Muscle of leg (tissue), 11 donors: ENCODE results near the gene ZSCAN12. TPM values are rescaled to one million over a fixed set of nuclear protein-coding genes. Genes with fewer than 3 reads are reported as not detected.
A peak's percentile ranks its signal among the peaks of the same experiment; 100 is the strongest.
"Not testable (repeated sequence)": the region's sequence is repeated elsewhere in the genome, so short reads cannot be mapped to it uniquely, and the experiment has no call there.

Source experiments
- DNase-seq: peaks from one replicate; pipeline ENCODE4 v3.0.0; 2013
- H3K27ac ChIP-seq: one replicate; pipeline ENCODE4 v1.5.1; 2013; ENCODE audit warnings: mild to moderate bottlenecking, low read length, control low read depth
- H3K27me3 ChIP-seq: one replicate; pipeline ENCODE4 v1.6.1; 2013; ENCODE audit warnings: low read length; ENCODE audit not compliant: control insufficient read depth, insufficient read depth
- H3K36me3 ChIP-seq: one replicate; pipeline ENCODE4 v1.6.1; 2013; ENCODE audit warnings: low read length; ENCODE audit not compliant: control insufficient read depth, insufficient read depth
- H3K4me1 ChIP-seq: one replicate; pipeline ENCODE4 v1.6.1; 2013; ENCODE audit warnings: low read length; ENCODE audit not compliant: control insufficient read depth, insufficient read depth
- H3K4me3 ChIP-seq: one replicate; pipeline ENCODE4 v1.5.1; 2013; ENCODE audit warnings: low read length, control low read depth
- H3K9me3 ChIP-seq: replicated peaks from 2 replicates; pipeline ENCODE4 v1.6.1; 2013; ENCODE audit warnings: low read depth, low read length; ENCODE audit not compliant: control insufficient read depth
- WGBS: methylation state at CpG from one replicate; pipeline ENCODE4 v1.1.5; 2013; ENCODE audit warnings: missing lambda C conversion rate; ENCODE audit not compliant: insufficient coverage; 5-methylcytosine and 5-hydroxymethylcytosine counted together
- polyA plus RNA-seq, 8 donors: library from polyadenylated mRNA; unstranded; fragments of 120-200 nt; gene quantifications; one replicate each; pipeline versions ENCODE4 v1.2.1 to v1.2.3, GENCODE V29; 2013; ENCODE audit warnings: inconsistent platforms in 1 of 8, low replicate concordance in 1 of 8; ENCODE audit not compliant: insufficient read length in 8 of 8, insufficient read depth in 1 of 8
- total RNA-seq: library from RNA; stranded (reverse); fragments of 120-200 nt; gene quantifications from one replicate; pipeline ENCODE4 v1.2.4, GENCODE V29; 2013

The ZSCAN12 gene
- total and polyA plus RNA-seq, 9 donors, result 4.4 to 8.2 (median 5.5) TPM

DNA sequence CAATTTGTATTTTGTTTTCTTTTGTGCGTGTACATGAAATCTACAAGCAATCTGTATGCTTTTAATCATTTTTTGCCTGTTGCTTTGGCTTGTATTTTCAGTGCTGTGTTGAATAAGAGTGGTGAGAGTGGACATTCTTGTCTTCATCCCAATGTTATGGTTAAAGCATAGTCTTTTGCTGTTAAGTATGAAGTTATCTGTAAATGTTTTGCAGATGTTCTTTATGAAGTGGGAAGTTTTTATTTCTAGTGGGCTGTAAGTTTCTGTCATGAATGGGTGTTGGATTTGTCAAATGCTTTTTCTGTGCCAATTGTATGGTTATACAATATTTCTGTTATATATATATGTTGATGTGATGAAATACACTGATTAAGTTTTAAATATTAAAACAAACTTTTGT lies 25.6 kb downstream of the ZSCAN12 start:
- peaks cover under 1% of the 10 kb centered on the region for H3K9me3 ChIP-seq
- no CpG with 5 or more reads among the region's 1 CpG for WGBS
- no peaks in the 10 kb centered on the region for H3K36me3 ChIP-seq
- H3K27ac ChIP-seq, result no peak overlapping the region
- H3K27me3 ChIP-seq, result no peaks in the 10 kb centered on the region
- no peak overlapping the region for H3K4me3 ChIP-seq
- no peak for DNase-seq
- no peaks in the 10 kb centered on the region for H3K4me1 ChIP-seq

DNA sequence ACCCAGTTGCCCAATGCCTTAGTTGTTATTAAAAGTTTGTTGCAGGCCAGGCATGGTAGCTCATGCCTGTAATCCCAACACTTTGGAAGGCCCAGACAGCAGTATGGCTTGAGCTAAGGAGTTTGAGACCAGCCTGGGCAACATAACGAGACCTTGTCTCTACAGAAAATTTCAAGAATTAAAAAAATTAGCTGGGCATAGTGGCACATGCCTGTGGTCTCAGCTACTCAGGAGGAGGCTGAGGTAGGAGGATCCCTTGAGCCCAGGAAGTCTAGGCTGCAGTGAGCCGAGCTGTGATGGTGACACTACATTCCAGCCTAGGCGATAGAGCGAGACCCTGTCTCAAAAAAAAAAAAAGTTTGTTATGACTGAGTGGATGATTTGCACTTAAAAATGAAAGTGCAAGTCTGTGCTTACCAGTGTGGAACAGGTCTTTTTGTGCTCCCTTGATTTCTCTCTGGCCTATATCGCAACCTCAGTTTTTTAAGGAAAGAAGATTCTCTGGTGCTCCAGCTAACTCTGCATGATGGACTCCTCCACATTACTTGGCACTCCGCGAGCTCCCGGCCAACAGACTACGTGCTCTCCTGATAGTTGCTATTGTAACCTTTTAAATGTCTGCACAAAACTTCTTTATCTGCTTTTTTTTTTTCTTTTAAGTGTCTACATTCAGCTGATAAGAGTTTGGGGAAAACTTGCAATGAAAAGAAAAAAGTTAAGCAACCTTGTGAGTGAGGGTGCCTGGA lies 27.7 kb downstream of the ZSCAN12 start:
- Histone ChIP-seq H3K27ac (no peak overlapping the region), H3K9me3 (no peaks in the 10 kb centered on the region), H3K4me3 (no peak overlapping the region), H3K4me1 (no peaks in the 10 kb centered on the region), H3K36me3 (peaks cover 4% of the 10 kb centered on the region), H3K27me3 (no peaks in the 10 kb centered on the region)
- 88% methylated on average over 5 of the region's 9 CpGs for WGBS
- no peak for DNase-seq

DNA sequence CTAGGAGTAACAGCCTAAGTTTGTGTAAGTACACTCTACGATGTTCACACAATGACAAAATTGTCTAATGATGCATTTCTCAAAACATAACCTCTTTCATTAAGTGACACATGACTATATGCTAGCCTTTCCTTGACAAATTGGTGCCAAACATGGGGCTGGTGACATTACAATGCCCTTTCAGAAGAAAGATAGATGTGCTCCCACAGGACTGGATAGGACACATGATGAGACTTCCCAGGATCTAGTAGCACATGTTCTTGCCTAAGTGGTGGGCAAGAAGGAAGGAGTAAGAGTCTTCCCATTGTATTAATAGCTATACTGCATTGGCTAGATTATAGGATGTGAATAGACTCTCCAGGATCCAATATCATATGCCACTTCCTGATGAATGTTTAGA lies 28.3 kb downstream of the ZSCAN12 start:
- H3K4me3 ChIP-seq, result no peak overlapping the region
- no peaks in the 10 kb centered on the region for H3K4me1 ChIP-seq
- H3K27me3 ChIP-seq, result no peaks in the 10 kb centered on the region
- H3K27ac ChIP-seq, result no peak overlapping the region
- DNase-seq, result no peak
- no peaks in the 10 kb centered on the region for H3K9me3 ChIP-seq
- no CpG with 5 or more reads among the region's 1 CpG for WGBS
- H3K36me3 ChIP-seq, result peaks cover 7% of the 10 kb centered on the region

DNA sequence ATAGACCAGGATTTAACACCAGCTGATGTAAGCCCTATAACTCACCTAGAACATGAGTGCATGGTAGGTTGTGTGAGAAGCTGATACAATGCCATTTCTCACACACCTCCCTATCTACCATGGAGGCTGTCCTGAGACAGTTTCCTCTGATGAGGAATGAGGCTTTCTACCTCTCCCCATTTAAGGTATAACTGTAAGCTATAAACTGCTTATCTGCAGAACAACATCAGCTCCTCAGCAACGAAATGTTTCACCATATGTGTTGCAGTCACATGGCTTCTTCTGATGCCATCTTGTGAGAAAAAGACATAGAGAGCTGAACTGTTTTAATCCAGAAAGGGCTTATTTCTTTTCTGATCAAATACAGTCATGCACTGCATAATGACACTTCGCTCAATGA lies 29.1 kb downstream of the ZSCAN12 start:
- DNase-seq, result no peak
- Histone ChIP-seq H3K4me1 (no peaks in the 10 kb centered on the region), H3K27ac (no peak overlapping the region), H3K9me3 (no peaks in the 10 kb centered on the region), H3K27me3 (no peaks in the 10 kb centered on the region), H3K4me3 (no peak overlapping the region), H3K36me3 (peaks cover 14% of the 10 kb centered on the region)
- 67% methylated on average over 1 of the region's 2 CpGs for WGBS

DNA sequence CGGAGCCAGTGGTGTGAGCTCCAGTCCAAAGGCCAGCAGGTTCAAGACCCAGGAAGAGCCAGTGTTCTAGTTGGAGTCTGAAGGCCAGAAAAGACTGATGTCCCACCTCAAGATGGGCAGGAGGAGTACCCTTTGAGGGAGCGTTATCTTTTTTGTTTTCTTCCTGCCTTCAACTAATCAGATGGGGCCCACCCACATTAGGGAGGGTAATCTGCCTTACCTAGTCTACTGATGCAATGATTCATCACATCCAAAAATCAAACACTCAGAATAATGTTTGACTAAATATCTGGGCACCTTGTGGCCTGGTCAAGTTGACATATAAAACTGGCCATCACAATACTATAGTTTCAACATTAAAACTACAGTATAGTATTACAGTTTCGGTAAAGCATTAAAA lies 30.1 kb downstream of the ZSCAN12 start:
- Histone ChIP-seq H3K36me3 (peaks cover 24% of the 10 kb centered on the region), H3K4me1 (no peaks in the 10 kb centered on the region), H3K27ac (no peak overlapping the region), H3K9me3 (no peaks in the 10 kb centered on the region), H3K27me3 (no peaks in the 10 kb centered on the region), H3K4me3 (no peak overlapping the region)
- WGBS, result 100% methylated on average over 1 of the region's 3 CpGs
- DNase-seq, result no peak

DNA sequence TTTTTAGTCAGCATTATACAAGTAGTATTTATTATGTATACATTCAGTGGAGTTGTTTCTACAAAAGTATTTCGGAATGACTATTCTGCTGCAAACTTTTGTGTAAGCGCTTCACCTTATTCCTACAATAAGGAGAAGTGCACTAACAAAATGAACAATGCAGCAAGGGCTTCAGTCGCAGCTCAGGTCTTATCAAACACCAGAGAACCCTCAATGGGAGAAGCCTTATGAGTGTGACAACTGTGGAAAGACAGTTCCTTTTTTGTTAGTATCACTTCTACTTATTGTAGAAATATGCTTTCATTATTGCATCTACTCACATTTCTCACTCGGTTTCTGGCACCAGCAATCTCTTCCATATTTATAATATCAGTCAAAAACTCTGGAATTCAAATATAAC lies 31.0 kb downstream of the ZSCAN12 start:
- no CpG with 5 or more reads among the region's 4 CpGs for WGBS

DNA sequence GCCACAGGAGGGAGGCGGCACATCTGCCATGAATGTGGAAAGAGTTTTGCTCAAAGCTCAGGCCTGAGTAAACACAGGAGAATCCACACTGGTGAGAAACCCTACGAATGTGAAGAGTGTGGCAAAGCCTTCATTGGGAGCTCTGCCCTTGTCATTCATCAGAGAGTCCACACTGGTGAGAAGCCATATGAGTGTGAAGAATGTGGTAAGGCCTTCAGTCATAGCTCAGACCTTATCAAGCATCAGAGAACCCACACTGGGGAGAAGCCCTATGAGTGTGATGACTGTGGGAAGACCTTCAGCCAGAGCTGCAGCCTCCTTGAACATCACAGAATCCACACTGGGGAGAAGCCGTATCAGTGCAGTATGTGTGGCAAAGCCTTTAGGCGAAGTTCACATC lies 34.0 kb downstream of the ZSCAN12 start:
- 100% methylated on average over 1 of the region's 4 CpGs for WGBS
- not testable (repeated sequence) for H3K4me3 ChIP-seq, H3K9me3 ChIP-seq, H3K4me1 ChIP-seq, DNase-seq, H3K27me3 ChIP-seq, H3K27ac ChIP-seq
- H3K36me3 ChIP-seq, result peaks cover 47% of the 10 kb centered on the region

More for the DNA sequence above, 31.0 kb downstream of the ZSCAN12 start:
- Histone ChIP-seq H3K27ac (no peak overlapping the region), H3K4me3 (no peak overlapping the region), H3K36me3 (peaks cover 32% of the 10 kb centered on the region), H3K9me3 (no peaks in the 10 kb centered on the region), H3K4me1 (no peaks in the 10 kb centered on the region), H3K27me3 (no peaks in the 10 kb centered on the region)
- DNase-seq, result peak; percentile 14

DNA sequence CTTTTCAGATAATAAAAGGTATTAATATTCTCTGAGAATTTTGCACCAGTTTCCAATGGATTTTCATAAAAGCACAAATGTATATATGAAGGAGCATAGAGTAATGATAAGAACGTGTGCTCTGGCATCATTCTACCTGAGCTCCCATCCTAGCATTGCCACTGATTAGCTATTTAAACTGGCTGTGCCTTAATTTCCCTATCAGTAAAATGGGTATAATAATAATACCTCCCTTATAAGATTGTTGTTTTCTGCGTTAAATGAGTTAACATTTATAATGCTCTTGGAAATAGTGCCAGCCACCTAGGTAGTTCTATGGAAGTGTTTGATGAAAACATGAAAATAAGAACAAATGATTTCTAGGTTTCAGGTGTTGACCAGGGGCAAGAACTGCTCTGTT lies 38.6 kb downstream of the ZSCAN12 start:
- H3K9me3 ChIP-seq, result no peaks in the 10 kb centered on the region
- no CpG with 5 or more reads among the region's 2 CpGs for WGBS
- H3K27ac ChIP-seq, result no peak overlapping the region
- peaks cover 6% of the 10 kb centered on the region for H3K4me1 ChIP-seq
- no peak for DNase-seq
- H3K4me3 ChIP-seq, result no peak overlapping the region
- H3K27me3 ChIP-seq, result no peaks in the 10 kb centered on the region
- H3K36me3 ChIP-seq, result peaks cover 41% of the 10 kb centered on the region

DNA sequence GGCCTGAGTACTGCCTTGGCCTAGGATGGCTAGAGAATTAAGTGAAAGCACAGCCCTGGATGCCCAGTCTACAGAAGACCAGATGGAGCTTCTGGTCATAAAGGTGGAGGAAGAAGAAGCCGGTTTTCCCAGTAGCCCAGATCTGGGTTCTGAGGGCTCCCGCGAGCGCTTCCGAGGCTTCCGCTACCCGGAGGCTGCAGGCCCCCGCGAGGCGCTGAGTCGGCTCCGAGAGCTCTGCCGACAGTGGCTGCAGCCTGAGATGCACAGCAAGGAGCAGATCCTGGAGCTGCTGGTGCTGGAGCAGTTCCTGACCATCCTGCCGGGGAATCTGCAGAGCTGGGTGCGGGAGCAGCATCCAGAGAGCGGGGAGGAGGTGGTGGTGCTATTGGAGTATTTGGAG lies 40.0 kb downstream of the ZSCAN12 start:
- H3K27ac ChIP-seq, H3K9me3 ChIP-seq, H3K27me3 ChIP-seq, DNase-seq, H3K4me3 ChIP-seq: not testable (repeated sequence)
- WGBS, result 96% methylated on average over 7 of the region's 16 CpGs
- H3K36me3 ChIP-seq, result peaks cover 28% of the 10 kb centered on the region
- H3K4me1 ChIP-seq, result peaks cover 15% of the 10 kb centered on the region

DNA sequence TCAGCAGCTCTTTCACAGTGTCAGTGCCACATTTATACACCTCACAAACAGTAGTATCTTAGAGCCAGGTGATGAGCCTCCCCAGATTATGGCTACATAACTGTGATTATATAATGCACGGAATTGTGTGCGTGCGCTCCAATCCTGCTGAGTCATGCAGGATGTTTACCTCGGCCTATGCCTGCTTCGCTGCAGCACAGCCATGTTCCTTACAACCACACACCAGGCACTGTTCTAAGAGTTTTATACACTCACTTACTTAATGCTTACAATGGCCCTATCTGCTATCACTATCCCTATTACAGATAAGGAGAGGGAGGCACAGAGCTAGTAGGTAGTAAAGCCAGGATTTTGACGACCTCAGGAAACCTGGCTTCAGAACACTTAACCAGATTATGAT lies 42.5 kb downstream of the ZSCAN12 start:
- H3K4me3 ChIP-seq, result no peak overlapping the region
- no CpG with 5 or more reads among the region's 6 CpGs for WGBS
- H3K9me3 ChIP-seq, result no peaks in the 10 kb centered on the region
- H3K27me3 ChIP-seq, result no peaks in the 10 kb centered on the region
- H3K36me3 ChIP-seq, result peaks cover 8% of the 10 kb centered on the region
- H3K27ac ChIP-seq, result no peak overlapping the region
- H3K4me1 ChIP-seq, result peaks cover 15% of the 10 kb centered on the region
- no peak for DNase-seq

DNA sequence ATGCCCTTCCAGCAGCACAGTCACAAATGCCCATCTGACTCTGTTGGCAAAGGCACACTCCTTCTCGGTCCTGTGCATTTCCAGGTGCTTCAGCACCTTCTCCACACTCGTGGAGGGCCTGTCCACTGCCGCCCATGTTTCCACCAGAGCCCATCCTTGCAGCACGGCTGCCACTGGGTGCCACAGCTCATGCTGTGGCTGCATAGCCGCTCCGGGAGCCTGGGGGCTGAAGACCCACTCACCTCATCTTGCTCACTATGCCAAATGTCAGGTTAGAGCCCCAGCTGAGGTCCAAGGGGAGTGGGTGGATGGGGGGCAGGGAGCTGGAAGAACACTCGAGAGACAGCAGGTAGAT lies 42.9 kb downstream of the ZSCAN12 start:
- no peaks in the 10 kb centered on the region for H3K9me3 ChIP-seq
- DNase-seq, result no peak
- H3K4me3 ChIP-seq, result no peak overlapping the region
- H3K27ac ChIP-seq, result no peak overlapping the region
- peaks cover 5% of the 10 kb centered on the region for H3K36me3 ChIP-seq
- WGBS, result 75% methylated on average over 4 of the region's 7 CpGs
- H3K27me3 ChIP-seq, result no peaks in the 10 kb centered on the region
- peaks cover 15% of the 10 kb centered on the region for H3K4me1 ChIP-seq
